Left lung (tissue), 10 donors: ENCODE measurements around the gene RPL11. TPM values are rescaled to one million over a fixed set of nuclear protein-coding genes. Genes with fewer than 3 reads are reported as not detected.

Experiments
- ATAC-seq: fragments of 200-7000 bp; cut with Tn5 transposase; one replicate; pipeline ENCODE4 v1.9.1; 2020; ENCODE audit warnings: moderate library complexity
- DNase-seq, 4 donors: peaks; one replicate each; pipeline ENCODE4 v3.0.0-alpha.2; 2013 to 2020
- H3K27ac ChIP-seq, 2 donors: fragments of 200-600 bp; sonication (generic) in 1 of 2; one replicate each; pipeline versions ENCODE4 v1.5.0 to v1.8.0; 2020 to 2021
- H3K27me3 ChIP-seq, 2 donors: fragments of 200-600 bp; sonication (generic) in 1 of 2; one replicate each; pipeline versions ENCODE4 v1.5.0 to v1.8.0; 2020 to 2021
- H3K36me3 ChIP-seq, 2 donors: fragments of 200-600 bp; sonication (generic) in 1 of 2; one replicate each; pipeline versions ENCODE4 v1.5.0 to v1.8.0; 2020 to 2021
- H3K4me1 ChIP-seq, 2 donors: fragments of 200-600 bp; one replicate each; pipeline ENCODE4 v1.8.0; 2021
- H3K4me3 ChIP-seq, 2 donors: fragments of 200-600 bp; sonication (generic) in 1 of 2; one replicate each; pipeline versions ENCODE4 v1.5.0 to v1.8.0; 2020 to 2021; ENCODE audit warnings: mild to moderate bottlenecking in 1 of 2
- H3K9me3 ChIP-seq, 2 donors: fragments of 200-600 bp; sonication (generic) in 1 of 2; one replicate each; pipeline versions ENCODE4 v1.5.0 to v1.8.0; 2020 to 2021
- CTCF ChIP-seq, 2 donors: fragments of 200-600 bp; sonication (generic) in 1 of 2; IDR thresholded peaks; one replicate each; pipeline versions ENCODE4 v1.5.0 to v1.8.0; 2021; ENCODE audit warnings: antibody characterized with exemption in 2 of 2
- intact Hi-C, 2 donors: fragments of 100-400 bp; cut with DNase I; formaldehyde crosslinking; loops; one replicate each; pipeline versions ENCODE4 v1.11.2 to v1.14.2; 2022
- polyA plus RNA-seq, 6 donors: library from polyadenylated mRNA; unstranded; fragments of 120-200 nt; gene quantifications; one replicate each; pipeline ENCODE4 v1.2.1, GENCODE V29; 2013; ENCODE audit not compliant: insufficient read length in 6 of 6
- total RNA-seq, 2 donors: library from RNA; stranded (reverse); fragmentation: NEBNext Ultra II Directional; extraction: Animal tissue kit (Norgen Biotek cat#: 25700); gene quantifications; one replicate each; pipeline ENCODE4 v1.2.1, GENCODE V29; 2021
- donor health status: DM: no; HTN: yes; CAD: no.
- donor health status: DM: no; HTN: no; CAD: no.

Gene RPL11
- total and polyA plus RNA-seq, 8 donors: 761 to 3,171 (median 2,797) TPM

- Histone ChIP-seq H3K9me3 (no peaks in the 10 kb centered on the region), H3K27me3 (no peaks in the 10 kb centered on the region), H3K4me3 (no peak overlapping the region), H3K36me3 (no peaks in the 10 kb centered on the region), H3K27ac (no peak overlapping the region), H3K4me1 (no peaks in the 10 kb centered on the region)
- intact Hi-C loops: no loop called here
- TF ChIP-seq CTCF (IDR thresholded peaks at IDR 0.05): no peak
- ATAC-seq: no peak
- no peak for DNase-seq
Measured at GRCh38 chr1:23664837-23665795, 26.5 kb upstream of the RPL11 start.

GRCh38 chr1:23667411-23667810 lies 24.2 kb upstream of the RPL11 start:
- intact Hi-C loops: no loop called here
- DNase-seq (no peak), ATAC-seq (no peak)
- Histone ChIP-seq H3K27me3 (no peaks in the 10 kb centered on the region), H3K4me1 (no peaks in the 10 kb centered on the region), H3K4me3 (no peak overlapping the region), H3K36me3 (no peaks in the 10 kb centered on the region), H3K9me3 (no peaks in the 10 kb centered on the region), H3K27ac (no peak overlapping the region)
- no peak for TF ChIP-seq CTCF (IDR thresholded peaks at IDR 0.05)

GRCh38 chr1:23670709-23671108 lies 20.9 kb upstream of the RPL11 start:
- TF ChIP-seq CTCF (IDR thresholded peaks at IDR 0.05): no peak
- H3K4me1 ChIP-seq: no peaks in the 10 kb centered on the region
- no peaks in the 10 kb centered on the region for H3K36me3 ChIP-seq
- ATAC-seq: no peak
- no peak overlapping the region for H3K4me3 ChIP-seq
- H3K27ac ChIP-seq: no peak overlapping the region
- no peak for DNase-seq
- H3K9me3 ChIP-seq: no peaks in the 10 kb centered on the region
- H3K27me3 ChIP-seq: no peaks in the 10 kb centered on the region
- intact Hi-C loops: no loop called here

GRCh38 chr1:23673086-23673813 lies 18.4 kb upstream of the RPL11 start:
- intact Hi-C loops: no loop called here
- Histone ChIP-seq H3K36me3 (no peaks in the 10 kb centered on the region), H3K27me3 (peaks cover 0 to 13% of the 10 kb centered on the region in 2 donors), H3K9me3 (no peaks in the 10 kb centered on the region), H3K4me3 (no peak overlapping the region), H3K27ac (no peak overlapping the region), H3K4me1 (no peaks in the 10 kb centered on the region)
- peak in 2 of 4 donors; percentile 23 to 58 for DNase-seq
- TF ChIP-seq CTCF (IDR thresholded peaks at IDR 0.05): no peak
- ATAC-seq: peak; percentile 77

- no peaks in the 10 kb centered on the region for H3K4me1 ChIP-seq
- ATAC-seq: no peak
- H3K27me3 ChIP-seq: peaks cover 0 to 35% of the 10 kb centered on the region in 2 donors
- no peak for DNase-seq
- H3K27ac ChIP-seq: no peak overlapping the region
- intact Hi-C loops: no loop called here
- H3K4me3 ChIP-seq: no peak overlapping the region
- H3K9me3 ChIP-seq: no peaks in the 10 kb centered on the region
- no peaks in the 10 kb centered on the region for H3K36me3 ChIP-seq
- no peak for TF ChIP-seq CTCF (IDR thresholded peaks at IDR 0.05)
Measured at GRCh38 chr1:23679815-23680214, 11.8 kb upstream of the RPL11 start.
